ENCODE data around the gene CYP3A5. TPM values are rescaled to one million over a fixed set of nuclear protein-coding genes. Genes with fewer than 3 reads are reported as not detected.

CYP3A5 gene
- total RNA-seq, 1 experiment from 2014 or later, result not detected

DNA sequence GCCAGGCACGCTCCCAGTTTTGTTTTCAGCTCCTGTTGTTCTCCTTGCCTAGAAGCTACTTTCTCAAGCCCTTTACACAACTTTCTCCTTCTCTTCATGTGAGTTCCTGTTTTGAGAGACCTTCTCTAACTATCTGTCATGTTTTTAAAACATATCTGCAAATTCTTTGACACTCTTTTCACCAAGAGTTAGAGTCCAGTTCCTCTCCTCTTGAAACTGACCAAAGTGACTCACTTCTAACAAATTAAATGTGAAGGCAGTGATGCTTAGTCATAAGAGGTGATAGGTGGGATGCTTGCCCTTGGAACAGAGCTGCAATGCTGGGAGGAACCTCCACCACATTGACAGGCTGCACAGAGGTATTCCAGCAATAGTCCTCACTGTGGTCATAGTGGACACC lies 37.8 kb downstream of the CYP3A5 start:
- H4K20me1 ChIP-seq (ENCODE audit: control insufficient read depth, insufficient read depth, insufficient read length), result no peaks in the 10 kb centered on the region
- no peaks in the 10 kb centered on the region for H3K79me1 ChIP-seq (ENCODE audit: insufficient read depth, low read depth, low read length, poor library complexity, severe bottlenecking)
- H2BK15ac ChIP-seq (ENCODE audit: low read depth, low read length), result no peak overlapping the region
- H3K14ac ChIP-seq (ENCODE audit: insufficient read depth, low read length), result no peak overlapping the region
- no peak overlapping the region for H2BK5ac ChIP-seq (ENCODE audit: insufficient read length, low read length)
- TF ChIP-seq, protein P1, sequence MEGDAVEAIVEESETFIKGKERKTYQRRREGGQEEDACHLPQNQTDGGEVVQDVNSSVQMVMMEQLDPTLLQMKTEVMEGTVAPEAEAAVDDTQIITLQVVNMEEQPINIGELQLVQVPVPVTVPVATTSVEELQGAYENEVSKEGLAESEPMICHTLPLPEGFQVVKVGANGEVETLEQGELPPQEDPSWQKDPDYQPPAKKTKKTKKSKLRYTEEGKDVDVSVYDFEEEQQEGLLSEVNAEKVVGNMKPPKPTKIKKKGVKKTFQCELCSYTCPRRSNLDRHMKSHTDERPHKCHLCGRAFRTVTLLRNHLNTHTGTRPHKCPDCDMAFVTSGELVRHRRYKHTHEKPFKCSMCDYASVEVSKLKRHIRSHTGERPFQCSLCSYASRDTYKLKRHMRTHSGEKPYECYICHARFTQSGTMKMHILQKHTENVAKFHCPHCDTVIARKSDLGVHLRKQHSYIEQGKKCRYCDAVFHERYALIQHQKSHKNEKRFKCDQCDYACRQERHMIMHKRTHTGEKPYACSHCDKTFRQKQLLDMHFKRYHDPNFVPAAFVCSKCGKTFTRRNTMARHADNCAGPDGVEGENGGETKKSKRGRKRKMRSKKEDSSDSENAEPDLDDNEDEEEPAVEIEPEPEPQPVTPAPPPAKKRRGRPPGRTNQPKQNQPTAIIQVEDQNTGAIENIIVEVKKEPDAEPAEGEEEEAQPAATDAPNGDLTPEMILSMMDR (conservative IDR thresholded peaks at IDR 0.05), result no peak
- H3K4me2 ChIP-seq (ENCODE audit: insufficient read depth, insufficient read length, low read length), result no peak overlapping the region
- Mint-ChIP-seq H3K36me3 (ENCODE audit: insufficient read depth in 1 of 3, low read depth in 3 of 3) (peaks cover 9 to 17% (median 15%) of the 10 kb centered on the region in 3 experiments), H3K9me3 (peaks cover 3 to 9% of the 10 kb centered on the region in 2 experiments; a peak in 3 of 5 replicates), H3K4me1 (peaks cover 23 to 26% of the 10 kb centered on the region in 2 experiments), H3K4me3 (no peak overlapping the region), H3K27ac (no peak overlapping the region; a peak in 1 of 7 replicates), H3K27me3 (ENCODE audit: low read depth) (no peaks in the 10 kb centered on the region)
- no peak overlapping the region for H4K5ac ChIP-seq (ENCODE audit: insufficient read length, low read depth, low read length)
- H4K8ac ChIP-seq (replicated peaks; ENCODE audit: insufficient read length, low read depth, low read length), result no peak overlapping the region
- H2BK20ac ChIP-seq (ENCODE audit: low read depth, low read length, poor library complexity, severe bottlenecking), result no peak overlapping the region
- H3K56ac ChIP-seq (ENCODE audit: insufficient read length, low read depth, low read length), result no peak overlapping the region
- no peak overlapping the region for H3T11ph ChIP-seq (ENCODE audit: low read length)
- H3K18ac ChIP-seq (ENCODE audit: insufficient read length, low read depth, low read length), result no peak overlapping the region
- H2BK12ac ChIP-seq (ENCODE audit: insufficient read length, low read depth, low read length), result no peak overlapping the region
- no peaks in the 10 kb centered on the region for H3K79me2 ChIP-seq (ENCODE audit: insufficient read depth, low read length)
- no peak overlapping the region for H3K23ac ChIP-seq (ENCODE audit: insufficient read length, low read depth, low read length)
- WGBS (ENCODE audit: extremely low coverage, insufficient read length, low lambda C conversion rate), result no CpG with 5 or more reads among the region's 1 CpG
- H2AFZ ChIP-seq (ENCODE audit: low read length), result no peak overlapping the region
- no peak overlapping the region for H4K91ac ChIP-seq (ENCODE audit: insufficient read length, low read depth, low read length)
- no peak overlapping the region for H3K9ac ChIP-seq (ENCODE audit: extremely low read depth, insufficient read length, low read length)
- no peak overlapping the region for H3K4ac ChIP-seq (ENCODE audit: low read depth, low read length)
- H3K9me3 ChIP-seq (ENCODE audit: control insufficient read depth, low read depth, low read length), result no peaks in the 10 kb centered on the region
- no peak overlapping the region for H3K27ac ChIP-seq (ENCODE audit: insufficient read length, low read depth, low read length)
- H3K27me3 ChIP-seq (ENCODE audit: insufficient read depth, low read length), result no peaks in the 10 kb centered on the region
- H3K23me2 ChIP-seq (ENCODE audit: insufficient read length, low read depth, low read length, poor library complexity, severe bottlenecking), result no peaks in the 10 kb centered on the region
- DNase-seq, result no peak
- no peak overlapping the region for H2BK120ac ChIP-seq (ENCODE audit: low read depth, low read length, poor library complexity, severe bottlenecking)
- no peaks in the 10 kb centered on the region for H3K4me1 ChIP-seq (ENCODE audit: insufficient read depth, low read length)
- no peak overlapping the region for H2AK5ac ChIP-seq (ENCODE audit: insufficient read length, low read length)
